ENCODE measurements around the gene UVRAG.

UVRAG gene

DNA sequence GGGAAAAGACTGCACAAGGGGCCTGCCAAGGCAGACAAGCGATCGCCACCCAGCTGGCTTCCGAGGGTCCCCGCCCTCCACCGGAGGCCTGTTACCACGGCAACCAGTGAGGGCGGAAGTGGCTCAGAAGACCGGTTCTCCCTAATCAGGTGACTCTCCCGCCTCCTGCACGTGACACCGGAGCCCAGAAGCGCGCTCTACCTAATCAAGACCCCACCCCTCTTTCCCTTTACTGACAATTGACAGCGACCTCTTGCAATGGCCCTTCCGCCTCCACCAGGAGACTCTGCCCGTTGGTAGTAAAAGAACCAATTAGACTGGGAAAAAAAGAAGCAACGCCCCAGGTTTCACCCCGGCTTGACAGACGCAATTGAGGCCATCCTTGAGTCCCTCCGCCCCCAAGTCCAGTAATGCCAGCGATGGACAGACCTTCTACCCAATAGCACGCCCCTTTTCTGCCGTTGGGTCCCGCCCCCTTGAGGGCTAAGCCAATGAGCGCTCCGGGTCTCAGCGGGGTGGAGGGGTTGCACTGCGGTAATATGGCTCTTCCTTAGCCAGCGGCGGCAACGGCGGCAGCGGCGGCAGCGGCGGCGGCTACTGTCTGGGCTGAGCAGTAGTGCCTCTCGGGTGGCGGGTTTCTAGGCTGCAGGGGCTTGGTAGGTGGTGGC is at the start of gene UVRAG:
Gene UVRAG (plus strand): TSS at position 534 of the 668 bp plus-strand sequence. CDS start 198 bp downstream, outside the sequence.
- peak; percentile 100 for DNase-seq

DNA sequence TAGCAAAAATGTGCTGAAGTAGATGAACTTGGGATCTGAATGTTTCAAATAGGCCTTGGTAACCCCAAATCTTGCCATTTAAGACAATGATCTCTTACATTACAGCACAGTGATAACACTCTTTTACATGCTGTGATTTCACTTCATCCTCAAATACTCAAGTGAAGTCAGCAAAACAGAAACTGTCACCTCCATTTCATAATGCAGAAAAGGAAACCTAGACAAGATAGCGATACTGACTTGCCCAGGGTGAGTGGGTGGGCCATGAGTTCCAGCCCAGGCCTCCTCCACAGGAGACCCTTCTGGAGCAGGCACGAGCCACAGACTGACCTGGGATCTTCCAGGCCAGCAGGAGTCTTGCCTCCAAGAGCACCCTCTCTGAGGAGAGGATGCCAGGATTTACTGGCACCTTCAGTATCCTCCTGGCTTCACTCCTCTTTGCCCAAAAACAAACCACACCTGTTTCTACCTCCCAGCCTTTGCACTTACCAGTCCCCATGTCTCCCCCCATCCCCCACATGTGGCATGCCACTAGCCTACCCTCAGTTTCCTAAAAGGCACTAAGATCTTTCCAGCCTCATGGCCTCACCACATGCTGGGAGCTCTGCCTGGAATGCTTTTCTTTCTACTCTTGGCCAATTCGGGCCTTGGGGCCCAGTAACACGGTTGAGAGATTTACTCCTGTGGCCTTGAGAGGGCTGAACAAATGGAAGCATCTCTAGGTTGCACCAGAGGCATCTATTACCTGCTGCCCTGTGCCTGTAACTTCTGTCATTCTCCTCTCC is 48.4 kb upstream of the UVRAG start:
- DNase-seq: no peak

DNA sequence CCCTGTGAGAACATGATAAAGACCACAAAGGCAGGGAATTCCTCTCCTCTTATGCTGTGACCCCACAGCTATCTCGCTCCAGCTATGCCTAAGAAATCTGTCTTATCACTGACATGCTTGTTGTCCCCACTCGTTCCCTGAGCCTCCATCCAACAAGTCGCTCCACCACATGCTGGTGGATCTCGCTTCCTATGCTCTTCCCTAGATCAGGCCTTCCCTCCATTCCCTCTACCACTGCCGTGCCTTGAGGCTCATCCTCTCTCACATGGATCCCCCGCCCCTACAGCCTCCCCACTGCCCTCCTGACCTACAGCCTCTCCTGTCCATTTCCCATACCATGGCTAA is 47.8 kb upstream of the UVRAG start:
- no peak for DNase-seq

DNA sequence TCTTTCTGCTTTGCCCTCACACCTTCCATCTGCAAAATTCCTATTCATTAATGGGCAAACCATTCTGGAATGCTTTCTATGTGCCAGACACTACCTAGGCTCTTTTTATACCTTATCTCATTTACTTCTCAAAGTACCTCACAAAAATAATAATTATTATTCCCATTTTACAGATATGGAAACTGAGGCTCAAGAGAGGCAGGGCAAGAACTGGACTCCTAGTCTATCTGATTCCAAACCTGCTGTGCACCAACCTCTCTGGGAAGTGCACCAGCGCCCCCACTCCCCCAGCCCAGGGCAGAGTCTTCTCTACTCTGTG is 47.3 kb upstream of the UVRAG start:
- no peak for DNase-seq

DNA sequence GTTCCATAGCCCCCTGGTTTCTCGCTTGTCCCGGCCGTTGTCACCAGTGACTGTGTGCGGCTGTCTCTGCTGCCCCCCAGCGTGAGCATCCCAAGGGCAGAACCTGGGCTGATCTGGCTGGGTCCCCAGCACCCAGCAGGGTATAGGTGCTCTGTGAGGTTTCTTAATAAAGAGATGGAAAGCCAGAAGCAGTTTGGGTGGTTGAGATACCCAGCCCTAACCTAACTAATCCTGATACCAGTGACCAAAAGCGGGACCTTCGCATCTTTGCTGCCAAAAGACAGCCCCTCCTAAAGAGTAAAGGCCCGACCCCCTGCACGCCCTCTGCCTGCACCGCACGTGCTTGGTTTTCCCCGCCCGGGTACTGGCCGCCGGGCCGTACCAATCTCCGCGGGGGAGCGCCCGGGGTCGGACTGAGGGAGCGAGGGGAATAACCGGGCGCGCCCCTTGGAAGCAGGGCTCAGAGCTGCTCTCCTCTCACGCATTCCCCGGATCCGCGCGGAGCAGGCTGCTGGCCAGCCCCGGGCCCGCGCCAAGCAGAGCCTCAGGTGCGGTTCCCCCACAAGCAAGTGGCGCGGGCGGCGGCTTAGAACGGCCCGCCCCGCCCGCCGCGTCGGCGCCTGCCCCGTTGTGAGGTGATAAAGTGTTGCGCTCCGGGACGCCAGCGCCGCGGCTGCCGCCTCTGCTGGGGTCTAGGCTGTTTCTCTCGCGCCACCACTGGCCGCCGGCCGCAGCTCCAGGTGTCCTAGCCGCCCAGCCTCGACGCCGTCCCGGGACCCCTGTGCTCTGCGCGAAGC is 46.7 kb upstream of the UVRAG start, which contains the start of gene DGAT2:
Gene DGAT2 (plus strand): TSS at position 667 of the 797 bp plus-strand sequence. CDS start 214 bp downstream, outside the sequence.
- DNase-seq: peak; percentile 35 to 82

DNA sequence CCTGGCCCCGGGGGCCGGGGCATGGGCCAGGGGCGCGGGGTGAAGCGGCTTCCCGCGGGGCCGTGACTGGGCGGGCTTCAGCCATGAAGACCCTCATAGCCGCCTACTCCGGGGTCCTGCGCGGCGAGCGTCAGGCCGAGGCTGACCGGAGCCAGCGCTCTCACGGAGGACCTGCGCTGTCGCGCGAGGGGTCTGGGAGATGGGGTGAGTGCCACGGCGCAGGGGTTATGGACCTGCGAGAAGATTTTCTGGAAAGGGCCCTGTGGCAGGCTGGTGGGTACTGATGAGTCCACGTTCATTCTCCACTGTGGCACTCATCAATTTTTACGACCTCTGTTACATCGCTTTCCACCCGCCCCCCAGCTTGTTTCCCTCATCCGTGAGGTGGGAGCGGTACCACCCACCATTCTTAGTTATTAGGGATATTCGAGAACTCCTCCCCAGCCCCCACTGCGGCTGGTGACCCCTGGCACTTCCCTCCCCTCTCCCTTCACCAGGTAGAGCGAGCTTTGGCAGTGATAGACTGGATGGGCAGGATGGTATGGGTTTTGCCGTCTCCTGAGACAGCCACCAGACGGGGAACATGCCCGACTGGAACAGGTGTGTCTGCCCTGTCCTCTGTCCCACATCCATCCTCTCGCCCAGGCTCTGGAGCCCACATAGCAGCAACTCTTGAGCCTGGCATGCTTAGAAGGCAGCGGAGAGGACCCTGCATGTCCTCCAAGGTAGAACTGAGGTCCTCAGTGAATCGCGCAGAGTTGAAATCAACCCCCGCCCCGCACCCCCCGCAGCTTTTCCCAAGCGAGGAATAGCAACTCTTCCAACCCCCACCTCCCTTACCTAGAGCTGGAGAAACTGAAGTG is 45.9 kb upstream of the UVRAG start:
- DNase-seq: no peak

DNA sequence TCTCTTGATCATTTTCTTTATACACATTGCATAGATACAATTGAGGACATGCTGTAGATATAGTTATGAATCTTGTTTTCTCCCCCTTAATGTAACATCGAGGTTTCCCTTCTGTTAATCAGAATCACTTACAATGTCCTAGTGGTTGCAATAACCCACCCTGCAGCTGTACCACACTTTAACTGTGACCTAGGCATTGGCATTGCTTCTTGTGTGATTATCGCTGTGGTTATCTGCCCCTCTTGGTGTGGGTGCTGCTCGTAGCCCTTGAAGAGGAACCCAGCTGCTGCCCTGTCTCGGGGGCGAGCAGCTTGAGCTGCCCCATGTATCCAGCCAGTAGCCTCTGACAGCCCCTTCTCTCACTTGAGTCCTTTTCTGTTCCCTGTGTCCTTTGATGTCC is 44.9 kb upstream of the UVRAG start:
- no peak for DNase-seq

DNA sequence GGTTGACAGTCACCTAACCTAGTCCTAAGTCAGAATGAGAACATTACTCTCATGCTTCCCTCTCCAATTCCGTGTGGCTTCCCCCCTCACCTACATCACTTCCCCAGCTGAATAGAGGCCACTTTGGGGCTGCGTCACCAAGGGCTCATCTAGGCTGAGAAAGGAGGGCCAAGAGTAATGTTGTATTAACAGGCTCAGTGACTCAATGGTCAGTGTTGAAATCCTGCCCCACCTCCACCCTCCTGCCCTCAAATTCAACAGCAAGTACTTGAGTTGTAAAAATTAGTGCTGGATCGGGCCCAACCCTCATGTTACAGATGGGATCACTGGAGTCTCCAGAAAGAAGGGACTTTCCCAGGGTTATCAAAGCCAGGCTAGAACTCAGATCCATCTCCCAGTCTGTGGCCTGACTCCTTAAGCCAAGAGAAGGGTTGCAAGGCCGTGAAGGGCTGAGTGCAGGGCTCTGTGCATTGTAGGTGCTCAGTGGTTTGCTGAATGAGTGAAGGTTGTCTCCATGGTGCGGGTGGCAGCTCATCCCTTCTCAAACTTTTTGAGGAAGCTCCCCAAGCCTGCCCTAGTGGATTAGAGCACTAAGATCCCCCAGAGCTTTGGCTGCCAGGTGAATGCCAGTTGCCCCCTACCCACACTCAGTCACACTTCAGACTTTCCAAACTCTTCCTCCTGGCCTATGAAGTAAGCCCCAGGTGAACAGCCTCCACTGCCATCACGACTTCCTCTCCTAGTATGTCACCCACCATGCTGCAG is 43.2 kb upstream of the UVRAG start:
- no peak for DNase-seq

DNA sequence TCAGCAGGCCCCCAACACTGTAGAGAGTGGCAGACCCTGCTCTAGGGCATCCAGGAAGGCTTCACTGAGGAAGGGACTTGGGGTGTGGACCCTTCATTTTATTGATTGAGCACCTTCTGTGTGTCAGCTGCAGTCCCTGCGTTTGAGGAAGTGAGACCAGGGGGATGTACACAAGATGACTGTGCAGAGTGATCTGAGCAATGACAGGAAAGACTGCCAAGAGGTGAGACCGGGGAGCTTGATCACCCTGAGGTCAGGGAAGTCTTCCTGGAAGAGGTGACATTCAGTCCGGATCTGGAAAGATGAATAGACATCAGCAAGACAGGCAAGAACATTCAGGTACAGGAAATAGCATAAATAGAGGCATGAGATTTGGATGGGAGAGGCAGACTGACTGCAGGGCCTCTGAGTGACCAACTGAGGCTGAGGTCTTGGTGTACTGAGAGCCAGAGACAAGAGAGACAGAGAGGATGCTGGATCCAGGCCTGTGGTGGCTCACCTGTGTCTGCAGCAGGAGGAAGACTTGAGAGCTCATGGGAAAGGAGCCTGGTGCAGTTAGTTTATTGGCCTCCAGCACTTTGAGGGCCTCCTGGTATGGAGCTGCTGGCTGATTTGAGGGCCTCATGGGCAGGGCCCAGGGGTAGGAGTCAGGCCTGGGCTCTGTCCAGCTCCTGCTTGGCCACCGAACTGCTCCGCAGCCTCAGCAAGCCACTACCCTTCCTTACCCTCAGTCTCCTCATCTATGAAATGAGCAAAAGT is 41.2 kb upstream of the UVRAG start:
- no peak for DNase-seq

DNA sequence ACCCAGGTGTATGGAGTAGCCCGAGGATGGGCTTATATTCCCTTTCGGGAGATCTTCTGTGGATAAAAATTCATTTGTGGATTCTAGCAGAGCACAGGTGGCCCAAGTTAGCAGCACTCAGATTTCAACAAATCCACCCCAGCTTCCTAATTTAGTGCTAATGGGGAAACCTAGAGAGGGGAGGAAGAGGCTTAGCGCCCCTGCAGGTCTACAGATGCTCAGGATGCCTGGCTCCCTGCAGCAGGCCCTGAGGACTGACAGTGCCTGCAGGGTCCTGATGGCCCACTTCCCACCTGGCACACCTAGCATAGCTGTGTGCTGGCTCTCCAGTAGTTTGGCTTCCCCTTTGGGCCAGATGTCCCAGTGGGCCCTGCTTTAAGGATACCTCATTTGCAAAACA is 40.0 kb upstream of the UVRAG start:
- DNase-seq: no peak

DNA sequence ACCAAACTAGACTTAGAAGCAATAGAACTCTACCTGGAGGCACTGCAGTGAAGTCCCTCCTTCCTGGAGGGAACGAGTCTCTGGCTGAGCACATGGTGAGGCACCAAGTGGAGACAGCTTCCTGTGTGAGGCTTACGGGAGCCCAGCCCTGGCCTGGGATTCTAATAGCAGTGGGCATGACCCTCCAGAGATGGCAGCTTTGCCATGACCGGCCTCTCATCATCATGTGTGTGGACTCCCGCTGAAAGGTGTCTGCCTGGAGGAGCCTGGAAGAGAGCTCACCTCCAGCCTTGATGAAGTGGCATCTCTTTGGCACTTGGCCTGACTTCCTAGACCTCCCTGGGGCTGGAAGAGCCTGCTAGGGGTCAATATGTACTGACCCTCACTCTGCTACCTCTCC is 38.5 kb upstream of the UVRAG start:
- DNase-seq: no peak

DNA sequence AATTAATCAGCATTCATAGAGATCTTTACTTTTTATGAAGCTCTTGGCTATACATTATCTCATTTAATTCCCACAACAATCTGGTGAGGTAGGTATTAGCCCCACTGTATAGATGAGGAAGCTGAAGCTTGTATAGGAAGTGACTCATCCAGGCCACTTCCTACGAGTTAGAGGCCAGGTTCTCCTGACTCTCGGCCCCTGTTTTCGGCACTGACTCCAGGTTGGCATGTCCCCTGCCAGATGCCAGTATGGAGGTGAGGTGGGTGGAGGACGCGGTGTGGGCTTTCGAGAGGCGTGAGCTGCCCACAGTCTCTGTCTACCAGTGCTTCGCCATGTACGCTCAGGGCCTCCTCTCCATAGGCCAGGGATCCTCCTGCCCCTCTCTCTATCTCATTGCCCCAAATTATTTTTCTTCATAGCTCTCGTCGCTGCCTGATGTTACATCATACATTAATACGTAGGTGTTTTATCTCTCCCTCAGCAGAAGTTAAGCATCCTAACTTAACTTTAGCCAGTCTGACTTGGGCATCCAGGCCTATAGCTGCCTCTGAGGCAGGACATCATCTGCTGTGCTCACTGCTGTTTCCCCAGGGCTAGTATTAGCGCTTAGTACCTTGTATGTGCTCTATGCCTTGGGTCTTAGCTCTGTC is 37.4 kb upstream of the UVRAG start:
- DNase-seq: no peak

DNA sequence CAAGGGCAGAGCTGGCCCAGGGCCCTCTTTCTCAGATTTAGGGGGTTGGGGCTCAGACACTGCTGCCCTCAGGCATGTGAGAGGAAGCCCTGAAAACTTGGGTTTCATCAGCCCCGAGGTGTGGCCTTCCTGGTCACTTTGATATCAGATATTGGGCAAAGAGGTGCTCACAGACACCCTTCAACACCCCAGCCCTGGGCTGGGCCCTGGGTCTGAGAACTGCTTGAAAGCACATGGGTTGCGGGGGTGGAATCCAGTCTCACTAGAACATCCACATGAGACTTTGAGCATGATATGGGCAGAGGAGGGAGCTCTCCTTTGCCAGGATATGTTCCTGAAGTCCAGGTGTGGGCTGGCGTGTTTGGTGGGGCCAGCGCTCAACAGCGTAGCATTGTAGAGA is 36.0 kb upstream of the UVRAG start:
- DNase-seq: no peak

DNA sequence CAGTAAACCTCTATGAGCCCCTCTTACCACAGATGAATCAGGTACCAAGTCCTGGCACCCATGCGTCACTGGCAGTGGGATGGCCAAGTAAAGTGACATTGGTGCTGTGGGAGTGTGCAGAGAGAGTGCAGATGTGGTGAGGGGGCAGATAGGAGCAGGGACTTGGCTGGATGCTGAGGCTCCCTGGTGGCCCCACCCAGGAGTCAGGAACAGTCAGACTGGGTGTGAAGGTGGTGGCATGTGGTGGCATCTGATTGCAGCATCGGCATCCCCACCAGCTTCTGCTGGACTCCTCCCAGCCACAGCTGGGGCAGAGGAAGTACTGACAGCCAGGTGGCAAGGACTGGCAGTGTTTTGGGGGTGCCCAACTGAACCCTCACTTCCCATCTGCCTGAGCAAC is 35.0 kb upstream of the UVRAG start:
- no peak for DNase-seq

DNA sequence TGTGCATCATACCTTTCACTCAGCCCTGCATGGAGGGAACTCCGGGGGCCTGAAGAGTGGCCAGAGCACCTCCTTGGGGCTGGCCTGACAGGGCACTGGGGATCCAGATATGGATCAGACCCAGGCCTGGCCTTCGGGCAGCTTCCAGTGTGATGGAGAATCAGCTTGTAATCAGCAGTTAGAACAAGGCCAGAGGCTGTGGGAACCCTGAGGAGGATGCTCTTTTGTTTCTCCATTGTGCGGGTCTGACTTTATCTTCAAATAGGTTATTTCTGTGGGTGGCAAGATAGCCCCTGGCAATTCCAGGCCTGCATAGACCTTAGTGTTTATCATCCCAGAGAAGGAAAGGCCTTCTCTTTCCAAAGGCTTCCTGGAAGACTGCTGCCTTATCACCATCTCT is 34.1 kb upstream of the UVRAG start:
- no peak for DNase-seq

DNA sequence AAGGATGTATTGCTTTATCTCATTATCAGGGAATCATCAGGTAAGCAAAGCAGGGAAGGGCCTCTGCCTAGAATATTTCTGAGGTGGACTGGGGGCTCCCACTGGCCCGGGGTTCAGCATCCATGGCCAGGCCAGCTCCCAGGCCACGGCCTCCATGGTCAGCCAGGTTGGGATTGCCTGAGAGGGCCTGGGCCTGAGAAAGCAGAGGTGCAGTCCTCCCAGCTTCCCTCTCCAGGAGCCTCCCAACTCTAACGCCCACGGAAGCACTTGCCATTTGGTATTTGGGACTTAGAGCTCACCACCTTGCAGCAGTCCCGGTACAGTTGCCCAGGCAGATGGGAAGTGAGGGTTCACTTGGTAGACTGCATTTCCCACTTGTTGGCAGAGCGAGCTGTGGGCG is 33.7 kb upstream of the UVRAG start:
- DNase-seq: no peak

DNA sequence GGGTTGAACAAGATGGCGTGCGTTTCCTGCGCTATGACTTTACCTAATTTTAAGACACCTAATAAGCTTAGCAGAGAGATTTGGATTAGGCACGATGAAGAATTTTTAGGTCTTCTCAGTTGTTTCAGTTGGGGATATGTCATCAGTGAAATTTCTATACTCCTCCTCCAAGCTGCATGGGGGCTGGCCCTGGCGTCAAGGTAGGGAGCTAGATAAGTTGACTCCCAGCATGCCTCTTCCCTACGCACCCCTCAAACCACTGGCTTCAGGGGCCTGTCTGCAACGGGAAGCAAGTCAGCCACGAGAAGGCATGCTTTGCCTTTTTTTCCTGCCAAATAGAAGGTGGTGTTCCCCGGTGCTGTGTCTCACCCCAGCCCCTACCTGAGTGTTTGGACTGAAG is 33.2 kb upstream of the UVRAG start:
- DNase-seq: no peak

DNA sequence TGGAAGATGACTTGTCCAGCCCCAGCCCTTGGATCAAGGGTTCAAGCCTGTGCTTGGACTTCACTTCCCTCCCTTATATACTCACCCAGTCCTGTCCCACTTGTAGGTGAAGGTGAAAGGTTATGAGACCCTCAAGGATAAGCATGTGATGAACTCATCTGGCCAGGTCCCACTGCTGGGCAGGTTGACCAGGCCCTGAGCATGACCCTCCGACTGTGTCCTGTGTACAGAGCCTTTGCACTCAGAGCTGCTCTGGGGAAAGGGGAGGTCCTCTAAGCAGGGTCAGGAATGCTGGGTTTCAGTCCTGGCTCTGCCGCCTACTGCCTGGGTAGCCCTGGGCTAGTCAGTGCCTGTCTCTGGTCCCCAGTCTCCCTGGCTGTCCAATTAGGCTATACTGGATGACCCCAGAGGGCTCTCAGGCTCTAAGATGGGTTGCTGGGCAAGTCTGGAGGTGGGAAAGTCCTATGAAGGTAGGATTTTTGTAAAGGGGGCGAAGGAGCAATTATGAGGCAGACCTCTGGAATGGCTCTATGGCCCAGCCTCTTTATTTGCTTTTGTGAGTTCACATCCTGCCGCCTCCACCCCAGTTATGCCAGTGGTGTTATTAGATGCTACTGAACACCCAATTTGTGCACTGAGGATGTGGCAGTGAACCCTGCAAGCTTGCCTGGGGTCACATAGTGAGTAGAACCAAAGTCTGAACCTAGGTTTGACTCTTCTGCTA is 32.3 kb upstream of the UVRAG start:
- DNase-seq: no peak

DNA sequence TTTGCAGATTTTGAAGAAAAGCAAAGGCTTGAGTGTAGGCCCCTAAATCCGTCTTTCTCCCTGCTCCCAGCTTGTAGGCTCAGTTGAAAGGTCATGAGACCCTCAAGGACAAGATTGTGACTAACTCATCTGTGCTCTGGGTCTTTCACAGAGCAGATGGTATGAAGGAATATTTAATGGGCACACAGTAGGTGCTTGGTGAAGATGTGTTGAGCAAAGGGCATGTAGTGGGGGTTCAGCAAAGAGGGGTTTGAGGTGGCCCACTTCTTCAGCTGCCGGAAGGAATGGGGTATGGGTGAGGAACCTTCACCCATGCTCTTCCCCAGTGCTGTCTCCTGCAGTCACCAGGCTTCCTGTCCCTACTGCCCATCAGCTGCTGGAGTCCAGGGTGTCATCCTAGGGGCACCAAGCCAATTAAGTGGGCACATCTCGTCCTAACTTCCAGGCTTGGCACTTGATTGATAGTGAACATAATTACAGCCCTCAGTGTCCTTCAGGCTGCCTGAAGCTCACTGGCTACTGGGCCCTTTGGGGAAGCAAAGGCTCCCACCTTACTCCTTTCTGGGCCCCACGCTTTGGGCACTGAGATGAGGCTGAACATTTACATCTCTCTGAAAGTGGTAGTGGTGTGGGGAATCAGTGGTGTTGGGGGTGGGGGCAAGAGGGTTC is 31.5 kb upstream of the UVRAG start:
- no peak for DNase-seq

DNA sequence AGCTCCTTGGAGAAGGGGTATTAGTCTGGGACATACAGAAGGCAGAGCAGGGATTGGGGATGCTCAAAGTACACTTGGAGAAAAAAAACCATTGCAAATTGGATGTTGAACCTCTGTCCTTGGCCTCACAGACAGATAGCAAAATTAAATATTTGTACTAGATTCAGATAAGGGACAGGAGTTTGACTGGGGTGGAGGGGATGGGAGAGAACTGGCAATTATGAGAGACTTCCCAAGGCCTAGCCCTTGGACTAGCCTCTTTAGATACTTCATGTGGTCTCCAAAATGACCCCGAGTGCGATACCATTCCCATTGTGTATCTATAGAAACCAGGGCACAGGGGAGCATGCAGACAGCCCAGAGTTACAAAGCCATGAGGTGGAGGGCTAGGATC is 30.9 kb upstream of the UVRAG start:
- DNase-seq: no peak

Measured in SW 1271 (cell line).